ENCODE results near the gene KLF4. TPM values are rescaled to one million over a fixed set of nuclear protein-coding genes. Genes with fewer than 3 reads are reported as not detected.

Gene KLF4
- total RNA-seq, 2 donors from 2014 or later: 1.7 to 3.5 TPM

Other genes with a start within 250 kb of the KLF4 start
- 100 to 1,000 TPM in 1 of 2 donors, 10 to 100 TPM in 1; 88.7 to 112 TPM for gene RAD23B, start 206.5 kb downstream of the KLF4 start, total RNA-seq

All from activated T-cell treated with anti-CD3 and anti-CD28 coated beads, Interleukin-2, amount 50 U/mL, for 72 hours (primary cell).